ENCODE results near the gene ST13. TPM values are rescaled to one million over a fixed set of nuclear protein-coding genes. Genes with fewer than 3 reads are reported as not detected.
A peak's percentile ranks its signal among the peaks of the same experiment; 100 is the strongest.

ST13 gene
- total RNA-seq: 195 and 237 TPM in 2 replicates

GRCh38 chr22:40856513-40857308 lies at the start of gene ST13, which contains the start of gene XPNPEP3:
Gene ST13, minus strand, starts transcription at chr22:40856639. Its CDS starts 99 bp downstream, at chr22:40856540.
Gene XPNPEP3, plus strand, starts transcription at chr22:40857148. Its CDS starts 34 bp downstream, at chr22:40857182.

DNA sequence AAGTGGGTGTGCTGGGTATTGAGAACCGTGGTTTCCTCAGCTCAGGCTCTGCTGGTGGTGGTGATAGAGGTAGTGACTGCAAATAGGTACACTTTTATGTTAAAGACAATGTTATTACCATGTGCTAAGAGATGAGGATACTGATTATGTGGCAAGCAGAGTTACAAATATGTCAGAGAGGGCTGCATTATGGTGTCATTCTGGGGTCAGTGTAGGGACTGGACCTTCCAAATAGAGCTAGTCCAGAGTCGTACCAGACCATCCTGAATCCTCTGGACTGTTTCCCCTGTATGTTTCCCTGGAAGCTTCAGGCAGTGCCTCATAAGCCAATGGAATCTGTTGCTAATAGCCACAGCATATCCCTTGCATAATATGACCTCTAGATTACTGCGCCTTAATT lies 5.6 kb upstream of the ST13 start, which contains the start of gene DNAJB7:
Gene DNAJB7 (minus strand): TSS at position 101 of the 400 bp plus-strand sequence. CDS start 119 bp downstream, outside the sequence.

GRCh38 chr22:40818747-40819598 lies 37.5 kb downstream of the ST13 start, which contains the start of gene SLC25A17:
Gene SLC25A17, minus strand, starts transcription at chr22:40819346. Its CDS starts 98 bp downstream, at chr22:40819248.

Small RNAs within 50 kb of the gene (small RNA-seq; reads per million reads assigned to genes)
- not detected for gene JTBP1
- 0.58 reads per million, percentile 37 among the genes with 10 or more reads in this experiment for gene MIR4766

Other genes starting within 250 kb of the ST13 start
- 35.3 and 41.2 TPM in 2 replicates for gene MRTFA, start 219.9 kb downstream of the ST13 start, total RNA-seq
- 0.10 and 0.65 TPM in 2 replicates for gene MCHR1, start 177.2 kb downstream of the ST13 start, total RNA-seq
- 16.7 and 19.7 TPM in 2 replicates for gene SLC25A17, start 37.3 kb downstream of the ST13 start, total RNA-seq
- 13.8 and 16.7 TPM in 2 replicates for gene XPNPEP3, start 509 bp upstream of the ST13 start, total RNA-seq
- under 0.01 TPM in 1 of 2 replicates, not detected in the other for gene DNAJB7, start 5.5 kb upstream of the ST13 start, total RNA-seq
- gene RBX1, start 94.7 kb upstream of the ST13 start, total RNA-seq: 49.5 and 50.6 TPM in 2 replicates
- 62.7 and 71.9 TPM in 2 replicates for gene EP300, start 236.0 kb upstream of the ST13 start, total RNA-seq

All from vein endothelial cell (primary cell).